Measurements from ENCODE around the gene CRYZ. TPM values are rescaled to one million over a fixed set of nuclear protein-coding genes. Genes with fewer than 3 reads are reported as not detected.
A peak's percentile ranks its signal among the peaks of the same experiment; 100 is the strongest.

The CRYZ gene
- total and polyA plus RNA-seq, 2 of the 4 experiments (the other 2 are of a cell fraction) = 40.6 to 43.4 TPM

DNA sequence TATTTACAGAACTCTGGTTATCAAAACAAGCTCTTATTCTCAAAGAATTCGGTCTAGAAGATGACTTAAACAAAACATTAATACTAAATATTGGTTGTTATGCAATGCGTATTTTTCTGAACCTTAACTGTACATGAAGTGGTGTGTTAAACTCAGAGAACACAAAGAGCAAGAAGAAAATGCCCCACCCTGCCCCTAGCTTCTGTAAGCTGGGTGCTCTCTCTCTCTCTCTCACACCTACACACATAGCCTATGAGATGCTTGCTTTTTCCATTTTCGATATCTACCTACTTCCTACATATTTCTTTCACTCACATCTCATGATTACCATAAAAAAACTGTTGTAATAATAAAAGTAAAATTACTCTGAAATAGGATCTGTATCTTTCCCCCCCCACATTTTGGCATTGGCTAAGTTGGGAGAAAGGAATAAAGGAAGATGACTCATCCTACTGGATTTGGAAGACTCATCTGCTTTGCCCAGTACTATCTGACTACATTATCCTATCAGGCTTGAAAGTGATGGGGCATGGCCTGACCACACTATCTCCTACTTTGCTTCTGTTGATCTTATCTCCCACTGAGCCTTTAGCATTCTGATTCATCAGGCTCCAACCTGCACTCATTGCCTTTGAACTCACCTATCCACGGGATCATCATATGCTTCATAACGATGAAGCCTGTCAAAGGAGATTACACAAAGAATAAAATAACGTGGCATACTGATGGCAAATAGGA, 2.9 kb downstream of the CRYZ start (continued):
- TF ChIP-seq CHD1 (IDR thresholded peaks at IDR 0.05; ENCODE audit: low read depth, low read length) (no peak), RCOR1 (IDR thresholded peaks at IDR 0.05; ENCODE audit: insufficient replicate concordance, low read length) (no peak)

DNA sequence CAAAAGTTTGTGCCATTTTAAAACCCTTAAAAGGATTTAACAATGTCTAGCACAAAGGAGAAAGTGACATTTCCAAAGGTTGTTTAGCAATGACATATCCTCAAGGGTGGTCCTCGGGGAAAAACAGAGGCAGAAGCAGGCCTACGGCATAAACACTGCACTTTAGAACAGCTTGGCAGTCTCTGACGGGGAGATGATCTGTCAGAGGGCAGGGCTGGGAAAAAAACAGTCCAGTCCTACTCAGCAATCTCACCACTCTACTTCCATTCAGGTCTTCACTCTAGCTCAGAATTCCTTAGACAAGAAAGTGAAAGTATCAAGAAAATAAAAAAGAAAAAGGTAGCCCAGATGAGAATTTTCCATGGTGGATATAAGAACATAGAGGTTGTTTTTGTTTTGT, 4.1 kb downstream of the CRYZ start:
- DNase-seq = peak; percentile 26
- Histone ChIP-seq H3K23ac (ENCODE audit: low read depth, low read length) (no peak overlapping the region), H3K9me1 (ENCODE audit: insufficient read depth, low read length) (peaks cover 3% of the 10 kb centered on the region), H3K4me2 (ENCODE audit: low read depth, low read length) (peak overlapping the region; percentile 77), H2AK9ac (replicated peaks; ENCODE audit: low read depth, low read length, poor library complexity) (no peak overlapping the region), H2BK15ac (ENCODE audit: low read depth, low read length) (no peak overlapping the region), H2AFZ (replicated peaks; ENCODE audit: low read length, poor library complexity) (no peak overlapping the region), H2BK120ac (ENCODE audit: low read depth, low read length) (no peak overlapping the region), H2BK5ac (ENCODE audit: low read depth, low read length, poor library complexity, severe bottlenecking) (peak overlapping the region; percentile 19), H3K4me3 (ENCODE audit: insufficient read depth, low read depth, low read length) (no peak overlapping the region), H3K9me3 (ENCODE audit: control insufficient read depth, insufficient read depth, low read length) (peaks cover 4% of the 10 kb centered on the region; the same call in 1 of the 2 replicates), H4K20me1 (ENCODE audit: insufficient read depth, low read length) (peaks cover 3% of the 10 kb centered on the region; the same call in 1 of the 2 replicates), H3K36me3 (ENCODE audit: control insufficient read depth, insufficient read depth, low read length) (peaks cover 3% of the 10 kb centered on the region), H3K4me1 (ENCODE audit: control insufficient read depth, insufficient read depth, low read length) (peaks cover 10% of the 10 kb centered on the region), H3K18ac (ENCODE audit: low read depth, low read length) (no peak overlapping the region), H3K27ac (ENCODE audit: insufficient read depth, low read length) (no peak overlapping the region), H3K56ac (ENCODE audit: extremely low read depth, insufficient read depth, low read length) (no peak overlapping the region), H3K27me3 (ENCODE audit: control insufficient read depth, insufficient read depth, low read length) (no peaks in the 10 kb centered on the region), H3K9ac (ENCODE audit: low read depth, low read length) (no peak overlapping the region), H3K79me1 (ENCODE audit: low read depth in 1 of 2, low read length in 2 of 2) (peaks cover 12 to 41% of the 10 kb centered on the region in 2 experiments; a peak in 3 of 4 replicates), H4K91ac (ENCODE audit: insufficient read depth, low read depth, low read length) (no peak overlapping the region), H3K14ac (replicated peaks; ENCODE audit: low read depth, low read length) (0 out of 2 replicates have a peak overlapping the region, but pooled peaks have one; percentile 0), H2BK20ac (ENCODE audit: low read depth, low read length) (no peak overlapping the region), H4K5ac (ENCODE audit: low read depth, low read length) (no peak overlapping the region), H3K4ac (ENCODE audit: low read depth, low read length) (no peak overlapping the region), H2AK5ac (ENCODE audit: low read depth, low read length) (no peak overlapping the region), H4K8ac (ENCODE audit: low read depth in 2 of 2, low read length in 2 of 2) (0 out of 4 replicates have a peak overlapping the region, but pooled peaks of 1 of the 2 experiments have one; percentile 17)
- CTCF ChIA-PET = no interaction called here
- in situ Hi-C loops (cut with MboI; ENCODE audit: low sequenced_read_pairs) = loop anchor here (25.0 kb wide), 1 partner anchor 541 kb away; the partner anchor contains the start of genes FPGT and LRRIQ3
- intact Hi-C loops (cut with micrococcal nuclease) = loop anchor here (2.0 kb wide), 1 partner anchor 14 kb away; no protein-coding TSS in a partner anchor
- dilution Hi-C loops (cut with HindIII; ENCODE audit: low sequenced_read_pairs, unreplicated experiment) = no loop called here
- no peak for ATAC-seq (ENCODE audit: low read depth)
- BruUV-seq (replicated peaks) = no TSS peak
- WGBS, 2 experiments (ENCODE audit: extremely low coverage in 2 of 2, insufficient read length in 1 of 2) = no CpG with 5 or more reads among the region's 3 CpGs
- POLR2A ChIA-PET (ENCODE audit: unreplicated experiment) = no interaction called here
- no peak for TF ChIP-seq ELK1 (IDR thresholded peaks at IDR 0.05; ENCODE audit: borderline replicate concordance, low read depth, low read length)
- TF ChIP-seq CEBPB (IDR thresholded peaks at IDR 0.05; ENCODE audit: low read depth, low read length) = no peak
- TF ChIP-seq, protein P1, sequence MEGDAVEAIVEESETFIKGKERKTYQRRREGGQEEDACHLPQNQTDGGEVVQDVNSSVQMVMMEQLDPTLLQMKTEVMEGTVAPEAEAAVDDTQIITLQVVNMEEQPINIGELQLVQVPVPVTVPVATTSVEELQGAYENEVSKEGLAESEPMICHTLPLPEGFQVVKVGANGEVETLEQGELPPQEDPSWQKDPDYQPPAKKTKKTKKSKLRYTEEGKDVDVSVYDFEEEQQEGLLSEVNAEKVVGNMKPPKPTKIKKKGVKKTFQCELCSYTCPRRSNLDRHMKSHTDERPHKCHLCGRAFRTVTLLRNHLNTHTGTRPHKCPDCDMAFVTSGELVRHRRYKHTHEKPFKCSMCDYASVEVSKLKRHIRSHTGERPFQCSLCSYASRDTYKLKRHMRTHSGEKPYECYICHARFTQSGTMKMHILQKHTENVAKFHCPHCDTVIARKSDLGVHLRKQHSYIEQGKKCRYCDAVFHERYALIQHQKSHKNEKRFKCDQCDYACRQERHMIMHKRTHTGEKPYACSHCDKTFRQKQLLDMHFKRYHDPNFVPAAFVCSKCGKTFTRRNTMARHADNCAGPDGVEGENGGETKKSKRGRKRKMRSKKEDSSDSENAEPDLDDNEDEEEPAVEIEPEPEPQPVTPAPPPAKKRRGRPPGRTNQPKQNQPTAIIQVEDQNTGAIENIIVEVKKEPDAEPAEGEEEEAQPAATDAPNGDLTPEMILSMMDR (conservative IDR thresholded peaks at IDR 0.05; ENCODE audit: low read depth, low read length) = no peak
- no peak for TF ChIP-seq RAD21 (IDR thresholded peaks at IDR 0.05; ENCODE audit: low read length)
- TF ChIP-seq MAFK (IDR thresholded peaks at IDR 0.05; ENCODE audit: low read depth, low read length) = no peak
- TF ChIP-seq POLR2A (IDR thresholded peaks at IDR 0.05; ENCODE audit: low read depth, low read length) = no peak
- TF ChIP-seq SMC3 (IDR thresholded peaks at IDR 0.05; ENCODE audit: low read depth, low read length) = no peak
- no peak for TF ChIP-seq BHLHE40 (IDR thresholded peaks at IDR 0.05; ENCODE audit: low read depth, low read length)
- no peak for TF ChIP-seq NFE2L2 (IDR thresholded peaks at IDR 0.05; ENCODE audit: low read depth, low read length)
- no peak for TF ChIP-seq FOS (IDR thresholded peaks at IDR 0.05; ENCODE audit: low read depth, low read length)
- TF ChIP-seq CHD1 (IDR thresholded peaks at IDR 0.05; ENCODE audit: low read depth, low read length) = no peak
- TF ChIP-seq, protein P2, sequence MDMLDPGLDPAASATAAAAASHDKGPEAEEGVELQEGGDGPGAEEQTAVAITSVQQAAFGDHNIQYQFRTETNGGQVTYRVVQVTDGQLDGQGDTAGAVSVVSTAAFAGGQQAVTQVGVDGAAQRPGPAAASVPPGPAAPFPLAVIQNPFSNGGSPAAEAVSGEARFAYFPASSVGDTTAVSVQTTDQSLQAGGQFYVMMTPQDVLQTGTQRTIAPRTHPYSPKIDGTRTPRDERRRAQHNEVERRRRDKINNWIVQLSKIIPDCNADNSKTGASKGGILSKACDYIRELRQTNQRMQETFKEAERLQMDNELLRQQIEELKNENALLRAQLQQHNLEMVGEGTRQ (IDR thresholded peaks at IDR 0.05; ENCODE audit: low read depth, low read length) = no peak

Data from IMR-90 (cell line).